Gastrocnemius medialis (tissue), 4 donors: Measurements from ENCODE around the gene MT1E. TPM values are rescaled to one million over a fixed set of nuclear protein-coding genes. Genes with fewer than 3 reads are reported as not detected.

Source experiments
- ATAC-seq, 2 donors: fragments of 150-250 bp; one replicate each; pipeline ENCODE4 v1.9.1; 2016
- DNase-seq, 2 donors: peaks; one replicate each; pipeline ENCODE4 v3.0.0-alpha.2; 2019
- H3K27ac ChIP-seq, 4 donors: fragments of 200-600 bp; sonication (generic); 1 replicate in 1 of 4; 2 replicates in 3 of 4; pipeline ENCODE4 v1.5.1; 2016 to 2018; ENCODE audit warnings: mild to moderate bottlenecking in 2 of 4, moderate library complexity in 1 of 4
- H3K27me3 ChIP-seq, 3 donors: fragments of 200-600 bp; sonication (generic) in 2 of 3; 1 replicate in 1 of 3; 2 replicates in 2 of 3; pipeline versions ENCODE4 v1.5.1 to v1.6.0; 2016 to 2019; ENCODE audit warnings: mild to moderate bottlenecking in 1 of 3, moderate library complexity in 1 of 3
- H3K36me3 ChIP-seq, 2 donors: fragments of 200-600 bp; sonication (generic) in 1 of 2; one replicate each; pipeline ENCODE4 v1.5.1; 2017 to 2018
- H3K4me1 ChIP-seq, 2 donors: fragments of 200-600 bp; sonication (generic) in 1 of 2; one replicate each; pipeline ENCODE4 v1.5.1; 2016 to 2017; ENCODE audit warnings: mild to moderate bottlenecking in 2 of 2
- H3K4me3 ChIP-seq, 4 donors: fragments of 200-600 bp; sonication (generic) in 3 of 4; 1 replicate in 1 of 4; 2 replicates in 3 of 4; pipeline ENCODE4 v1.5.1; 2016 to 2019; ENCODE audit warnings: mild to moderate bottlenecking in 2 of 4
- H3K9me3 ChIP-seq, 3 donors: fragments of 200-600 bp; sonication (generic) in 2 of 3; 1 replicate in 1 of 3; 2 replicates in 2 of 3; pipeline ENCODE4 v1.5.1; 2016 to 2019
- POLR2A ChIP-seq, 2 donors: fragments of 450-650 bp; IDR thresholded peaks; one replicate each; pipeline ENCODE4 v1.6.1; 2017; ENCODE audit warnings: antibody characterized with exemption in 2 of 2, mild to moderate bottlenecking in 2 of 2, moderate library complexity in 2 of 2
- in situ Hi-C, 4 donors: fragments of 200-750 bp; cut with MboI; loops; one replicate each; pipeline versions ENCODE4 v1.15.0 to v1.8.0; 2017; ENCODE audit warnings: low sequenced_read_pairs in 4 of 4
- intact Hi-C: fragments of 100-400 bp; cut with DNase I; formaldehyde crosslinking; loops from one replicate; pipeline ENCODE4 v1.15.1; 2023; ENCODE audit warnings: low total_unique reads
- total RNA-seq, 4 donors: library from RNA; depleted of rRNA; stranded (reverse); fragments of >200 nt; gene quantifications; one replicate each; pipeline versions ENCODE4 v1.1.0 to v1.2.3, GENCODE V29; 2016
- TF ChIP-seq, protein P1 (sequence below), 5 experiments: fragments of 450-650 bp in 3 of 5; fragments of 200-600 bp in 2 of 5; sonication (generic) in 2 of 5; IDR thresholded peaks in 4 of 5; conservative IDR thresholded peaks in 1 of 5; 1 replicate in 4 of 5; 2 replicates in 1 of 5; pipeline ENCODE4 v1.5.1; 2016 to 2019; ENCODE audit warnings: antibody characterized with exemption in 5 of 5, mild to moderate bottlenecking in 3 of 5, moderate library complexity in 3 of 5

MT1E gene
- total RNA-seq, 4 donors from 2014 or later = 63.0 to 434 (median 267) TPM

DNA sequence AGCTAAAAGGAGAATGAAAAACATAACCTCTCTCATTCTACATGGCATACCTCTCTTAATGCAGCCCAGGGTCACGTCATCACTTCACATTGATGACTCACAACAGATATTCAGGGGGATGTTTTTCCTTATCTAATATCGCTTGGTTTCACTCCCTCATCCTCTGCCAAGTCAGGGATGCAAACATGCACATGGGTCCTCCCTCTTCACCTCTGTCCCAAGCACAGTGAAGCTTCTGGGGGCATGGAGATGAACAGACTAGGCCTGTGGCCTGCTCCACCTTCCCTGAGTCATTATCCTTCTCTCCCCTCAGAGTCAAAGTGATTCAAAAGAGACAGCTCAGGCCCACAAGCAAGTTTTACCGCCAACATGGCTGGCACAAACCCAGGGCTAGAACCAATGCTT lies 19.5 kb upstream of the MT1E start:
- ATAC-seq (peak; percentile 9), DNase-seq (no peak)
- intact Hi-C loops (loop anchor here (1.0 to 5.0 kb wide), 5 partner anchors 37 to 456 kb away; no protein-coding TSS in a partner anchor), in situ Hi-C loops (loop anchor here in 2 of 4 donors (5.0 to 10.0 kb wide), 2 partner anchors 76 to 91 kb away; partner anchors contain the start of gene MT1X (in 2 of the 2))
- Histone ChIP-seq H3K27ac (peak overlapping the region; percentile 95 to 99 (median 98)), H3K4me1 (peaks cover 56 to 69% of the 10 kb centered on the region in 2 donors), H3K36me3 (no peaks in the 10 kb centered on the region), H3K9me3 (no peaks in the 10 kb centered on the region), H3K4me3 (no peak overlapping the region), H3K27me3 (no peaks in the 10 kb centered on the region)
- TF ChIP-seq, protein P1, sequence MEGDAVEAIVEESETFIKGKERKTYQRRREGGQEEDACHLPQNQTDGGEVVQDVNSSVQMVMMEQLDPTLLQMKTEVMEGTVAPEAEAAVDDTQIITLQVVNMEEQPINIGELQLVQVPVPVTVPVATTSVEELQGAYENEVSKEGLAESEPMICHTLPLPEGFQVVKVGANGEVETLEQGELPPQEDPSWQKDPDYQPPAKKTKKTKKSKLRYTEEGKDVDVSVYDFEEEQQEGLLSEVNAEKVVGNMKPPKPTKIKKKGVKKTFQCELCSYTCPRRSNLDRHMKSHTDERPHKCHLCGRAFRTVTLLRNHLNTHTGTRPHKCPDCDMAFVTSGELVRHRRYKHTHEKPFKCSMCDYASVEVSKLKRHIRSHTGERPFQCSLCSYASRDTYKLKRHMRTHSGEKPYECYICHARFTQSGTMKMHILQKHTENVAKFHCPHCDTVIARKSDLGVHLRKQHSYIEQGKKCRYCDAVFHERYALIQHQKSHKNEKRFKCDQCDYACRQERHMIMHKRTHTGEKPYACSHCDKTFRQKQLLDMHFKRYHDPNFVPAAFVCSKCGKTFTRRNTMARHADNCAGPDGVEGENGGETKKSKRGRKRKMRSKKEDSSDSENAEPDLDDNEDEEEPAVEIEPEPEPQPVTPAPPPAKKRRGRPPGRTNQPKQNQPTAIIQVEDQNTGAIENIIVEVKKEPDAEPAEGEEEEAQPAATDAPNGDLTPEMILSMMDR (IDR thresholded peaks at IDR 0.05 in 4 of 5, conservative IDR thresholded peaks at IDR 0.05 in 1 of 5) = no peak
- no peak for TF ChIP-seq POLR2A (IDR thresholded peaks at IDR 0.05)

DNA sequence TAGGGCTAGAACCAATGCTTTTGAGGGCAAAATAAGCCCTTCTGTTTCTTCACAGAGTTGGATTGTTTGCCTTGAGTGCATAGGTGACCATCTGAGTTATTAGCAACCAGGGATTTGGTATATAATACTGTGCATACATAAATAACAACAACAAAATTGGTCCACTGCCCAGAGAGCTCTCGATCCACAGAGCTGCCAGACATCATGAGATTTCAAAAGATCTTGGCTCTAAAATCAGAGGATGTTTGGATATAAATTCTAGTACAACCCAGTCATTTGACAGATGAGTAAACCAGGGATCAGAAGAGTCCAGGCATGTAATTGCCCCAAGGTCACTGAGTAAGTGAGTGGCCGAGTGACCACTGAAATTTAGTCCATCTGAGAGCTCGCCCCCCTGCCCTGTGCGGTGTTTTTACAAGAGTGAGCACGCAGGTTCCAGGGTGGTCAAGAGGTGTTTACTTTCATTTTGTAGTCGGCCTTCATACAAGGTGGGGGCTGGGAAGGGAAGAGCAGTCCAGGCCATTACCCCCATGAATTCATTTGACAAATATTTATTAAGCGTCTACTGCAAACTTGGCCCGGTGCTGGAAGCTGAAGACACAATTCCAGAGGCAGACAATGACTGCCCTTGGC lies 19.0 kb upstream of the MT1E start:
- Histone ChIP-seq H3K36me3 (no peaks in the 10 kb centered on the region), H3K4me3 (peak overlapping the region; percentile 15 to 75 (median 32)), H3K9me3 (no peaks in the 10 kb centered on the region), H3K27me3 (no peaks in the 10 kb centered on the region), H3K27ac (peak overlapping the region; percentile 95 to 99 (median 98)), H3K4me1 (peaks cover 61 to 74% of the 10 kb centered on the region in 2 donors)
- intact Hi-C loops (loop anchor here (1.0 to 5.0 kb wide), 5 partner anchors 36 to 456 kb away; no protein-coding TSS in a partner anchor), in situ Hi-C loops (loop anchor here in 2 of 4 donors (5.0 to 10.0 kb wide), 2 partner anchors 76 to 92 kb away; partner anchors contain the start of gene MT1X (in 2 of the 2))
- ATAC-seq (peak; percentile 46 to 59), DNase-seq (peak; percentile 69 to 85)
- TF ChIP-seq, protein P1 (IDR thresholded peaks at IDR 0.05 in 4 of 5, conservative IDR thresholded peaks at IDR 0.05 in 1 of 5) = no peak
- TF ChIP-seq POLR2A (IDR thresholded peaks at IDR 0.05) = peak in 1 of 2 donors; percentile 46

DNA sequence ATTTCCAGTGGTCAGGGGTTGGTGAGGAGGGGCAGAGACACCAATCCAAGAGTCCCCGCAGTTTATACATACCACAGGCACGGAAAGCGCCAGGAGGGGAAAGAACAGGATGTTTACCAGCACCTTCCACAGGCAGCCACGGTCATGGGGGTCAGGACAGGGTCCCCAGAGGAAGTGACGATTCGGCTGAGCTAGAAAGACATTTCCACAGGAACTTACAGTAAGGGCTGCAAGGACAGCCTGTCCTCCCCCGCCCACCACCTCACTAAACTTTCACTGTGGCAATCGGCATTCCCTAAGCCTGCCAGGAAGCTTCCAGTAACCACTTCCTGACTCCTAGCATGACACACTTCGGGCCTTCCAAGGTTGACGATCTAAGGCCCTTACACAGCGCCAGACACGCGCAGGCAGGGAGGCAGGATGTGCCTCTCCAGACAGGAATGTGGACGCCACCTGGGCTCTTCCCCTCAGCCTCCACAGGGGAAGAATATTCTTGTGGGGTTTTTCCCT lies 18.4 kb upstream of the MT1E start:
- ATAC-seq = peak; percentile 33 to 40
- no peaks in the 10 kb centered on the region for H3K36me3 ChIP-seq
- TF ChIP-seq, protein P1 (IDR thresholded peaks at IDR 0.05 in 4 of 5, conservative IDR thresholded peaks at IDR 0.05 in 1 of 5) = no peak
- TF ChIP-seq POLR2A (IDR thresholded peaks at IDR 0.05) = peak in 1 of 2 donors; percentile 72
- H3K27me3 ChIP-seq = no peaks in the 10 kb centered on the region
- intact Hi-C loops (loop anchor here (2.0 to 5.0 kb wide), 4 partner anchors 36 to 455 kb away; no protein-coding TSS in a partner anchor), in situ Hi-C loops (loop anchor here in 2 of 4 donors (5.0 to 10.0 kb wide), 2 partner anchors 75 to 92 kb away; partner anchors contain the start of gene MT1X (in 2 of the 2))
- peak overlapping the region; percentile 95 to 99 (median 98) for H3K27ac ChIP-seq
- peaks cover 67 to 80% of the 10 kb centered on the region in 2 donors for H3K4me1 ChIP-seq
- DNase-seq = peak; percentile 92 to 96
- H3K4me3 ChIP-seq = peak overlapping the region; percentile 60 to 75 (median 70)
- no peaks in the 10 kb centered on the region for H3K9me3 ChIP-seq

DNA sequence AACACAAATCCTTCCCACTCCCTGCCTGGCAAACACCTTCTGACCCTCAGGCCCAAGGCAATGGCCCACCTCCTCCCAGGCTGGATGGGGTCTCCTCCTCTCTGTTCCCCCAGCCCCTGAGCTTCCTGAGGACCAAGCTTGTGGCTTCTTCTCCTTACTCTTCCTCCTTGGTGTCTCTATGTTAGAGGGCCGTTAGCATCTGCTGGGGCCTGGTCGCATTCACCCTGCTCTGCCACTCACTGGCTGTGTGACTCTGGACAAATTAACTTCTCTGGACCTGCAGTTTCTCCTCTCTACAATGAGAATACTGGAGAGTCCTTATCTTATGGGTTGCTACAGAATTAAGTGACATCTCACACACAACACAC lies 17.9 kb upstream of the MT1E start:
- TF ChIP-seq, protein P1 (IDR thresholded peaks at IDR 0.05 in 4 of 5, conservative IDR thresholded peaks at IDR 0.05 in 1 of 5) = no peak
- TF ChIP-seq POLR2A (IDR thresholded peaks at IDR 0.05) = no peak
- H3K36me3 ChIP-seq = no peaks in the 10 kb centered on the region
- H3K27ac ChIP-seq = peak overlapping the region; percentile 95 to 99 (median 98)
- ATAC-seq (no peak), DNase-seq (no peak)
- peaks cover 71 to 83% of the 10 kb centered on the region in 2 donors for H3K4me1 ChIP-seq
- in situ Hi-C loops = loop anchor here in 2 of 4 donors (5.0 to 10.0 kb wide), 2 partner anchors 75 to 93 kb away; partner anchors contain the start of gene MT1X (in 2 of the 2)
- peak overlapping the region; percentile 60 to 75 (median 70) for H3K4me3 ChIP-seq
- no peaks in the 10 kb centered on the region for H3K9me3 ChIP-seq
- no peaks in the 10 kb centered on the region for H3K27me3 ChIP-seq
- intact Hi-C loops = loop anchor here (1.0 to 5.0 kb wide), 6 partner anchors 35 to 455 kb away; partner anchors contain the start of genes HERPUD1 and MT1X
